ENCODE results near the gene PPIG.

Gene PPIG

DNA sequence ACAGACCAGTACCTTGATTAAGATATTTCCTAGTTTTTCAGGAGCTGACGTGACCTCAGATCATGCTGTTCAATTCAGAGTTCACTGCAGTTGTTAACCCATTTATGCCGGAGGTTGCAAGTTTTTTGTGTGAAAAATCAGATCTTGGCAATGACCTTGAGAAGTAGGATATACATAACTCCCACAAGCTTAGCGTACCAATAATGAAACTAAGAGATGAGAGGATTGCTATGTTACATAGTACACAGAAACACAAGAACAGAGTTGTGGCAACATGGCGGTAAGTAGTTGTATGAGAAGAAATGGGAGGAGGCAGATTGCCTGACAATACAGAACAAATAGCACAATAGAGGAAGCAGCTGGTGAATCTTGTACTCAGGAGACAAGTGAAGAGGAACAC lies 39.1 kb downstream of the PPIG start:
- H3K4me3 ChIP-seq (replicated peaks; ENCODE audit: low read depth, low read length): no peak overlapping the region
- no peak for TF ChIP-seq CTCF (IDR thresholded peaks at IDR 0.05; ENCODE audit: low read depth, low read length, missing control alignments)

GRCh38 chr2:169625781-169626180 lies 41.6 kb downstream of the PPIG start:
- no peak for TF ChIP-seq CTCF (IDR thresholded peaks at IDR 0.05; ENCODE audit: low read depth, low read length, missing control alignments)

More for the DNA sequence above, 39.1 kb downstream of the PPIG start:
- DNase-seq (ENCODE audit: extremely low read depth, low read depth): no peak

GRCh38 chr2:169636440-169637097 lies 52.4 kb downstream of the PPIG start:
- no peak for DNase-seq (ENCODE audit: extremely low read depth, low read depth)

More at GRCh38 chr2:169625781-169626180, 41.6 kb downstream of the PPIG start:
- no peak overlapping the region for H3K4me3 ChIP-seq (replicated peaks; ENCODE audit: low read depth, low read length)
- no peak for DNase-seq (ENCODE audit: extremely low read depth, low read depth)

DNA sequence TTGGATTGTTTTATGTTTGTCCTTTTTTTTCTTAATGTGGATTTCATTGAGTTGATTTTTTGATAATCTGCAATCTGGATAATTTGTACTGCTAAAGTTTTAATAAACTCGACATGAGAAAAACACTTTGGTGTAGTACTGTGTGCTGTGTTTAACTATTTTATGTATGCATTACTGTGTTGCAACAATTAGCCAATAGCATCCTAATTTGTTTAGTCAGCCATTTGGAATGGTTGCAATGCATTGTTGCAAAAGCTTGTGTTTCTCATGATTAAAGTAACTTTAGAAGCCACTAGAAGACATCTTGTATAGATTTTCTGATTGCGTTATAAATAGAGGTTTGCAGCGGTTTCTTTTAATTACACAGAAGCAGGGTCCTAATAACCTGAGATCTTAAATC lies 53.5 kb downstream of the PPIG start:
- TF ChIP-seq CTCF (IDR thresholded peaks at IDR 0.05; ENCODE audit: low read depth, low read length, missing control alignments): no peak
- DNase-seq (ENCODE audit: extremely low read depth, low read depth): no peak
- H3K4me3 ChIP-seq (replicated peaks; ENCODE audit: low read depth, low read length): no peak overlapping the region

More at GRCh38 chr2:169636440-169637097, 52.4 kb downstream of the PPIG start:
- no peak overlapping the region for H3K4me3 ChIP-seq (replicated peaks; ENCODE audit: low read depth, low read length)
- TF ChIP-seq CTCF (IDR thresholded peaks at IDR 0.05; ENCODE audit: low read depth, low read length, missing control alignments): no peak

GRCh38 chr2:169640104-169640503 lies 56.0 kb downstream of the PPIG start:
- no peak overlapping the region for H3K4me3 ChIP-seq (replicated peaks; ENCODE audit: low read depth, low read length)
- no peak for DNase-seq (ENCODE audit: extremely low read depth, low read depth)
- no peak for TF ChIP-seq CTCF (IDR thresholded peaks at IDR 0.05; ENCODE audit: low read depth, low read length, missing control alignments)

DNA sequence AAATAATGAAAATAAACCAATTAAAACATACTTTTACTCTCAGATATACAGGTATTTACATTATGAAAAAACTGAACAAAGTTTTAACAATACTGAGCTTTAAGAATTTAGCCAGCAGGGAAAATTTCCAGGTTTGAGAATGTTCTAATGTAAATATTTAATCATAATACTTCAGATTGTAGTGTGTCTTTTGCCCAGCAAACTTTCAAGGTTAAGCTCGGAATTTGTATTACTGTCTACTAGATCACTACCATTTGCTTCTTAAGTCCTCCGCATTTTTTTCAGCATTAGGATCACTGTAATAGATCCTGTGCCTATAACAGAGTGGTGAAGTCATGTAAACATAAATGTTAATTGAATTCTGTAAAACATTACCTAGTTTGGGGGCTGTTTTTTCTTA lies 57.3 kb downstream of the PPIG start:
- no peak for DNase-seq (ENCODE audit: extremely low read depth, low read depth)
- no peak overlapping the region for H3K4me3 ChIP-seq (replicated peaks; ENCODE audit: low read depth, low read length)
- TF ChIP-seq CTCF (IDR thresholded peaks at IDR 0.05; ENCODE audit: low read depth, low read length, missing control alignments): no peak

- H3K4me3 ChIP-seq (replicated peaks; ENCODE audit: low read depth, low read length): no peak overlapping the region
- no peak for DNase-seq (ENCODE audit: extremely low read depth, low read depth)
- no peak for TF ChIP-seq CTCF (IDR thresholded peaks at IDR 0.05; ENCODE audit: low read depth, low read length, missing control alignments)
Observed at GRCh38 chr2:169644173-169644572, 60.0 kb downstream of the PPIG start.

Measured in HFF-Myc (cell line).